A673 (cell line): ENCODE measurements around the gene MYLK2.

Source experiments
- CTCF ChIP-seq: fragments of 300-800, 200-600 bp; sonication (generic); conservative IDR thresholded peaks from 2 replicates; pipeline ENCODE4 v1.5.1; 2017; ENCODE audit warnings: low read depth, mild to moderate bottlenecking, antibody characterized with exemption, low read length, moderate library complexity, mixed read lengths
- EZH2 ChIP-seq: fragments of 200-600 bp; sonication (generic); IDR thresholded peaks from 2 replicates; pipeline ENCODE4 v1.6.1; 2017; ENCODE audit warnings: borderline replicate concordance, low read depth, mild to moderate bottlenecking, mixed read lengths, antibody characterized with exemption, low read length; ENCODE audit not compliant: poor library complexity, severe bottlenecking

GRCh38 chr20:31835554-31835953 lies 16.4 kb downstream of the MYLK2 start:
- no peak for TF ChIP-seq CTCF
- TF ChIP-seq EZH2, result no peak
